ENCODE data around the gene ARSD.
"Not testable (repeated sequence)": the region's sequence is repeated elsewhere in the genome, so short reads cannot be mapped to it uniquely, and the experiment has no call there.

ARSD gene

DNA sequence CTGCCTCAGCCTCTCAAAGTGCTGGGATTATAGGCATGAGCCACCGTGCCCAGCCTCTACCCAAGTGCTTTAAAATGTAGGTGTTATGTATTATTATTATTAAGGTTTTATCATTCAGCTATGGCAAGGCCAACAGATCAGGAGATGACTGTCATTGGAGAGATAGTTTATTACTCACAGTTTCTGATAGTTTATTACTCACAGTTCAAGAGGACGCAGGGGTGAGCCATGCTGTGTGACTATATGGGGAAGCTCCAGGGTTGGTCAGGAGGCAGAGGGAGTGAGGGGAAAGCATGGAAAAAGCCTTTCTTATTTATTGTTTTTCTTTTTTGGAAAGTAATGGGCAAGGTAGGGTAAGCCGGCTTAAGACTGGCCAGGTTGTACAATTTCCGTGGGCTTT is 25.4 kb upstream of the ARSD start:
- DNase-seq, result no peak
- no peaks in the 10 kb centered on the region for H3K4me1 ChIP-seq (ENCODE audit: control insufficient read depth, insufficient read depth, low read depth, low read length)
- 86% methylated on average over 3 of the region's 4 CpGs for WGBS
- no peak overlapping the region for H4K91ac ChIP-seq (ENCODE audit: low read length)
- no peak overlapping the region for H3K18ac ChIP-seq (ENCODE audit: low read depth in 1 of 2, low read length in 2 of 2)
- H3K9ac ChIP-seq (ENCODE audit: low read length), result no peak overlapping the region
- H2AFZ ChIP-seq (ENCODE audit: low read depth, low read length), result no peak overlapping the region
- no peaks in the 10 kb centered on the region for H3K79me1 ChIP-seq (replicated peaks; ENCODE audit: low read length, poor library complexity, severe bottlenecking)
- no peak overlapping the region for H3K14ac ChIP-seq (ENCODE audit: low read length in 2 of 2)
- no peak overlapping the region for H2BK5ac ChIP-seq (ENCODE audit: low read depth, low read length, poor library complexity, severe bottlenecking)
- no peak overlapping the region for H3K23ac ChIP-seq (ENCODE audit: low read length in 2 of 2)
- H2BK15ac ChIP-seq (ENCODE audit: low read depth, poor library complexity, severe bottlenecking), result no peak overlapping the region
- H2BK120ac ChIP-seq (ENCODE audit: low read depth, low read length), result no peak overlapping the region
- H3K4me3 ChIP-seq (ENCODE audit: insufficient read depth in 1 of 2, low read depth in 1 of 2, low read length in 2 of 2), result no peak overlapping the region
- no peaks in the 10 kb centered on the region for H3K9me3 ChIP-seq (ENCODE audit: control insufficient read depth, low read length)
- H4K8ac ChIP-seq (ENCODE audit: low read length), result no peak overlapping the region
- H3K27ac ChIP-seq (ENCODE audit: low read length, poor library complexity, severe bottlenecking), result no peak overlapping the region
- H3K4me2 ChIP-seq (ENCODE audit: low read length, poor library complexity, severe bottlenecking), result no peak overlapping the region
- H3K36me3 ChIP-seq (ENCODE audit: control insufficient read depth in 1 of 2, insufficient read depth in 2 of 2, low read depth in 1 of 2, low read length in 2 of 2), result peaks cover 0 to 32% of the 10 kb centered on the region in 2 experiments
- no peak overlapping the region for H2AK5ac ChIP-seq (ENCODE audit: low read length, severe bottlenecking)
- H3K27me3 ChIP-seq (ENCODE audit: control insufficient read depth in 1 of 2, insufficient read depth in 1 of 2, low read length in 2 of 2), result peaks cover 0 to 12% of the 10 kb centered on the region in 2 experiments
- no peak overlapping the region for H3K4ac ChIP-seq (ENCODE audit: low read depth in 1 of 2, low read length in 2 of 2)
- no peak overlapping the region for H2BK12ac ChIP-seq (ENCODE audit: low read length in 2 of 2)

GRCh38 chrX:2937942-2938341 is 8.8 kb upstream of the ARSD start:
- not testable (repeated sequence) for H3K9ac ChIP-seq (ENCODE audit: low read length); H3K23ac ChIP-seq (ENCODE audit: low read length in 2 of 2); H2BK120ac ChIP-seq (ENCODE audit: low read depth, low read length); H2BK5ac ChIP-seq (ENCODE audit: low read depth, low read length, poor library complexity, severe bottlenecking); H2BK12ac ChIP-seq (ENCODE audit: low read length in 2 of 2); H4K8ac ChIP-seq (ENCODE audit: low read length); H3K79me1 ChIP-seq (replicated peaks; ENCODE audit: low read length, poor library complexity, severe bottlenecking); H3K4me3 ChIP-seq (ENCODE audit: insufficient read depth in 1 of 2, low read depth in 1 of 2, low read length in 2 of 2); H2AFZ ChIP-seq (ENCODE audit: low read depth, low read length); H3K18ac ChIP-seq (ENCODE audit: low read depth in 1 of 2, low read length in 2 of 2); H3K4me1 ChIP-seq (ENCODE audit: control insufficient read depth, insufficient read depth, low read depth, low read length); H3K14ac ChIP-seq (ENCODE audit: low read length in 2 of 2); H3K9me3 ChIP-seq (ENCODE audit: control insufficient read depth, low read length); H3K27ac ChIP-seq (ENCODE audit: low read length, poor library complexity, severe bottlenecking); H4K91ac ChIP-seq (ENCODE audit: low read length); H3K27me3 ChIP-seq (ENCODE audit: control insufficient read depth in 1 of 2, insufficient read depth in 1 of 2, low read length in 2 of 2); DNase-seq; H3K36me3 ChIP-seq (ENCODE audit: control insufficient read depth in 1 of 2, insufficient read depth in 2 of 2, low read depth in 1 of 2, low read length in 2 of 2); H2BK15ac ChIP-seq (ENCODE audit: low read depth, poor library complexity, severe bottlenecking); H3K4me2 ChIP-seq (ENCODE audit: low read length, poor library complexity, severe bottlenecking); H2AK5ac ChIP-seq (ENCODE audit: low read length, severe bottlenecking); H3K4ac ChIP-seq (ENCODE audit: low read depth in 1 of 2, low read length in 2 of 2)
- 92% methylated on average over 15 of the region's 20 CpGs for WGBS

DNA sequence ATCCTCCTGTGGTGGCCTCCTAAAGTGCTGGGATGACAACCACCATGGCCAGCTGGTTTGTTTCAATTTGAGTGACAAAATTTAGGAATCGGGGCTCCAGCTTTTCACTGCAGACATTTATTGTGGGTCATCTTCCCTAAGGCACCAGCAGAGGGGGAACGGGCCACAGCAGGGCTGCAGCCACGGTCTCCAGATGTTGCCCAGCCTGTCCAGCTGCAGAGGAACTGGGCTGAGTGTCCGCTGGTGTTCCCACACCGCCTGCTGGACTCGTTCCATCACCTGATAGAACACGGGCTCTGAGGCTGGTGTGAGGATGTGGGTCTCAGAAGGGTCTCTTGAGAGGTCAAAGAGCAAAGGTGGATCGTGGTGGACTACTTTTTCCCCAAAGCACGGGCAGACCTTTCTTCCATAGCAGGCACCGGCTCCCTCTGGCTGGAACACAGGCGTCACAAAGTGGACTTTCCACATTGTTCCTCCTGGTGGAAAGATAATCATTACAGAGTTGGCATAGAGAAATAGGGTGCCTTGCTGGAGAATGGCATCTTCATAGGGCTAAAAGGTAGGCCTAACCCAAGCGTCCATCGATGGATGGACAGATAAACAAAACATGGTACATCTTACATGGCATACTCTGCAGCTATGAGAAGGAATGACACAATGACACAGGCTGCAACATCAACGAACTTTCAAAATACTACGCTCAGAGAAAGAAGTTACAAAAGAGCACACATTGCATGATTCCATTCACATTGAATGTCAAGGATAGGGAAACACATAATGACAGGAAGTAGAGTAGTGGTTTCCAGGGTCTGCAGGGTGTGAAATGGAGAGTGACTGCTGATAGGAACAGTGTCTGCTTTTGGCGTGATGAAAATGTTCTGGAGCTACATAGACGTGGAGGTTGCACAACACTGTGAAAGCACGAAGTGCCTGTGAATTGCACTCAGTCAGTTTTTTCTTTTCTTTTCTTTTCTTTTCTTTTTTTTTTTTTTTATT is 5.9 kb upstream of the ARSD start:
- Histone ChIP-seq H3K27me3 (ENCODE audit: control insufficient read depth in 1 of 2, insufficient read depth in 1 of 2, low read length in 2 of 2) (no peaks in the 10 kb centered on the region), H3K4me1 (ENCODE audit: control insufficient read depth, insufficient read depth, low read depth, low read length) (no peaks in the 10 kb centered on the region), H2BK120ac (ENCODE audit: low read depth, low read length) (no peak overlapping the region), H3K4me3 (ENCODE audit: insufficient read depth in 1 of 2, low read depth in 1 of 2, low read length in 2 of 2) (no peak overlapping the region), H3K9ac (ENCODE audit: low read length) (no peak overlapping the region), H2BK12ac (ENCODE audit: low read length in 2 of 2) (no peak overlapping the region), H3K27ac (ENCODE audit: low read length, poor library complexity, severe bottlenecking) (no peak overlapping the region), H3K14ac (ENCODE audit: low read length in 2 of 2) (no peak overlapping the region), H4K8ac (ENCODE audit: low read length) (no peak overlapping the region), H3K18ac (ENCODE audit: low read depth in 1 of 2, low read length in 2 of 2) (no peak overlapping the region), H3K36me3 (ENCODE audit: control insufficient read depth in 1 of 2, insufficient read depth in 2 of 2, low read depth in 1 of 2, low read length in 2 of 2) (no peaks in the 10 kb centered on the region), H2AFZ (ENCODE audit: low read depth, low read length) (no peak overlapping the region), H2AK5ac (ENCODE audit: low read length, severe bottlenecking) (no peak overlapping the region), H3K23ac (ENCODE audit: low read length in 2 of 2) (no peak overlapping the region), H3K4ac (ENCODE audit: low read depth in 1 of 2, low read length in 2 of 2) (no peak overlapping the region), H3K9me3 (ENCODE audit: control insufficient read depth, low read length) (peaks cover 11% of the 10 kb centered on the region), H2BK15ac (ENCODE audit: low read depth, poor library complexity, severe bottlenecking) (no peak overlapping the region), H3K4me2 (ENCODE audit: low read length, poor library complexity, severe bottlenecking) (no peak overlapping the region), H3K79me1 (replicated peaks; ENCODE audit: low read length, poor library complexity, severe bottlenecking) (no peaks in the 10 kb centered on the region), H4K91ac (ENCODE audit: low read length) (no peak overlapping the region), H2BK5ac (ENCODE audit: low read depth, low read length, poor library complexity, severe bottlenecking) (no peak overlapping the region)
- peak; percentile 37 for DNase-seq
- WGBS, result 92% methylated on average over 14 of the region's 18 CpGs

GRCh38 chrX:2933125-2933900 is 4.2 kb upstream of the ARSD start:
- no peak overlapping the region for H3K4me2 ChIP-seq (ENCODE audit: low read length, poor library complexity, severe bottlenecking)
- no peaks in the 10 kb centered on the region for H3K27me3 ChIP-seq (ENCODE audit: control insufficient read depth in 1 of 2, insufficient read depth in 1 of 2, low read length in 2 of 2)
- no peak overlapping the region for H2AFZ ChIP-seq (ENCODE audit: low read depth, low read length)
- H3K36me3 ChIP-seq (ENCODE audit: control insufficient read depth in 1 of 2, insufficient read depth in 2 of 2, low read depth in 1 of 2, low read length in 2 of 2), result no peaks in the 10 kb centered on the region
- no peak overlapping the region for H3K4ac ChIP-seq (ENCODE audit: low read depth in 1 of 2, low read length in 2 of 2)
- no peak overlapping the region for H3K4me3 ChIP-seq (ENCODE audit: insufficient read depth in 1 of 2, low read depth in 1 of 2, low read length in 2 of 2)
- H3K9ac ChIP-seq (ENCODE audit: low read length), result no peak overlapping the region
- WGBS, result 89% methylated on average over 16 of the region's 19 CpGs
- H4K8ac ChIP-seq (ENCODE audit: low read length), result no peak overlapping the region
- no peak overlapping the region for H2BK5ac ChIP-seq (ENCODE audit: low read depth, low read length, poor library complexity, severe bottlenecking)
- H2BK12ac ChIP-seq (ENCODE audit: low read length in 2 of 2), result no peak overlapping the region
- H4K91ac ChIP-seq (ENCODE audit: low read length), result no peak overlapping the region
- peaks cover 11% of the 10 kb centered on the region for H3K9me3 ChIP-seq (ENCODE audit: control insufficient read depth, low read length)
- no peaks in the 10 kb centered on the region for H3K4me1 ChIP-seq (ENCODE audit: control insufficient read depth, insufficient read depth, low read depth, low read length)
- H3K79me1 ChIP-seq (replicated peaks; ENCODE audit: low read length, poor library complexity, severe bottlenecking), result no peaks in the 10 kb centered on the region
- H2BK120ac ChIP-seq (ENCODE audit: low read depth, low read length), result no peak overlapping the region
- H3K14ac ChIP-seq (ENCODE audit: low read length in 2 of 2), result no peak overlapping the region
- DNase-seq, result no peak
- no peak overlapping the region for H3K23ac ChIP-seq (ENCODE audit: low read length in 2 of 2)
- H3K27ac ChIP-seq (ENCODE audit: low read length, poor library complexity, severe bottlenecking), result no peak overlapping the region
- no peak overlapping the region for H3K18ac ChIP-seq (ENCODE audit: low read depth in 1 of 2, low read length in 2 of 2)
- no peak overlapping the region for H2AK5ac ChIP-seq (ENCODE audit: low read length, severe bottlenecking)
- no peak overlapping the region for H2BK15ac ChIP-seq (ENCODE audit: low read depth, poor library complexity, severe bottlenecking)
